Cerebellar cortex (tissue), 1 donor: ENCODE results near the gene NKX3-2.

ENCODE experiments used
- DNase-seq: peaks from one replicate; pipeline ENCODE4 v3.0.0-alpha.2; 2015; ENCODE audit warnings: low spot score

NKX3-2 gene

DNA sequence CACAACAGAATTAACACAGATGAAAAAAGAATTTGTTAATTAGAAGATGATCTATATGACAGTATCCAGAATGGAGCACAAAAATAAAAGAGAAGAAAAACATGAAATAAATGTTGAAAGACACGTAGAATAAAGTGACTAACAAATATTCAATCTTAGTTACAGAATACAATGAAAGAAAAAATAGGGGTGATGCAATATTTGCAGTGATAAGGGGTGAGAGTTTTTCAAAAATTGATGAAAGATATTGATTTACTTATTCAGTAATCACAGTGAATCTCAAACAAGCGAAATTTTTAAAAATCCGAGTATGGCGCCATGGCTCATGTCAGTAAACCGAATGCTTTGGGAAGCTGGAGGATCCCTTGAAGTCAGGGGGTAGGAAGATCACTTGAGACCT lies 39.9 kb downstream of the NKX3-2 start:
- no peak for DNase-seq

DNA sequence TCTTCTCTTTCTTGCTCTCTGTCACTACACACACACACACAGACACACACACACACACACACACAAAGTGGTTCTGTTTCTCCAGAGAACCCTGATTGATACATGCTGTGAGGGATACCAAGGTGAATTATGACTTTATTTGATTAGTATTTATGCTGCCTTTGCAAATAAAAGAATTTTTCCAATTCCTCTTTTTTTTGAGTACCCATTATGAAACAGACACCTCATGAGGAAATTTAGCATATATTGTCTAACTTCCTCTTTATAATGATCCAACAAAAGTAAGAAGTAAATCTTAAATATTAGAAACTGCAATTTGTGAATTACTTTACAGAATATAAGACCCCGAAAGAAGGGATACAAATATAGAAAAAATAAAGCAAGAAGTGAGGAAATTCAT lies 45.8 kb downstream of the NKX3-2 start:
- DNase-seq = no peak

DNA sequence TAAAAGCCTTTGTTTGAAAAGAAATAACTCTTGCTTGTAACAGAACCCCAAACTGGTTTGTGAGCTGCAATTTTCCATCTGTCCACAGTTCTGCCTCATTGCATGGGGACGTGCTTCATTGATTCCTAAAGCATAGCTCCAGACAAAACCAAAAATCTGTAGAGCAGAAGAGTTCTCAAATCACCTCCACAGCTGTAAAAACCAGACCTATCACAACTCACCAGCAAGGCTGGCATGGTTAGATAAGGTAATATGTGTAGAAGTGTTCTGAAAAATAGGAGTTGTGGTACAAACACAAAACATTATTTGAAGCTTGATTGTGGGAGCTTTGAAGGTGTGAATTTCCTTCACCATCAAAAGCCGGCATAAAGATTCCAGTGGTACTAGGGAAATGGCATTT lies 47.7 kb downstream of the NKX3-2 start:
- DNase-seq = no peak

DNA sequence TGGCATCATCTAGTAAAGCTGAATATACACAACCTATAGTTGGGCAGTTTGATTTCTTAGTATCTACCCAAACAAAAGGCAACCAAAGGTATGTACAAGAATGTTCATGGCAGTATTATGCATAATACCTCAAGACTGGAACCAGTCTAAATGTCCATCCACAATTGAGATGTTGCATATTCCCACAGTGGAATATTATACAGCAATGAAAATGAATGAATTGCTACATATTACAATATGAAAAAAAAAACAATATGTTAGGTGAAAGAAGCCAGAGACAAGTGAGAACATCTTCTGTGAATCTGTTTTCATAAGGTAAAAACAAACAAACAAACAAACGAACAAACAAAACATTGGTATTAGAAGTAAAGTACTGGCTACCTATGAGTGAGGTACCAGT lies 48.6 kb downstream of the NKX3-2 start:
- DNase-seq = no peak

DNA sequence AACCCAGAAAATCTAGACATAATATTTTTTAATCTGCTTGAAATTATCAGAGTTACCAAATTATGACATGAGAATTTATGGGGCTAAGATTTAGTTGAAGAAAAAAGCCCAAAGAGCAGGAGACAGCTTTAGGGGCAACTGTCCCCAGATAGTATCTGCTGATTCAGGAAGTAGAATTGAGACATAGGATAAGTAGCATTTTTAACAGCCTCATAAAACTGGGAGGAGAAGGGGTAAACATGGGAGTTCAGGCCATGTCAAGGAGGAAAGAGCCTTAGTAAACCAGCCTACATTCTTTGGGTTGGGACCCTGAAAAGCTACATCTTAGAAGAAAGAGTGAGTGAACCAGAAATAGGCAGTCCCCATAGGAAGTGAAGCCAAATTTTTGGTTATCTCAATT lies 50.5 kb downstream of the NKX3-2 start:
- DNase-seq = no peak

DNA sequence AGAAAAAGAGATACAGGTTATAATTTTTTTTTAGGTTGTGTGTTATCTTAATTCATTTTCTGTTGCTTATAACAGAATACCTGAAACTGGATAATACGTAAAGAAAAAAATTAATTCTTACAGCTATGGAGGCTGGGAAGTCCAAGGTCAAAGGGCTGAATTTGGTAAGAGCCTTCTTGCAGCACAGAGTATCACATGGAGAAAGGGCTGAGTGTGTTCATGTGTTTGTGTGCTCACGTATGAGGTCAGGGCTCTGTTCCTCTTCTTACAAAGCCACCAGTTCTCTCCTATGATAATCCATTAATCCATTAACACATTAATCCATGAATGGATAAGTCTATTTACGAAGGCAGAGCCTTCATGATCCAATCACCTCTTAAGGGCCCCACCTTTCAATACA lies 51.6 kb downstream of the NKX3-2 start:
- no peak for DNase-seq
